ENCODE results near the gene ALOX12.
"Not testable (repeated sequence)": the region's sequence is repeated elsewhere in the genome, so short reads cannot be mapped to it uniquely, and the experiment has no call there.

Gene ALOX12

GRCh38 chr17:6981426-6981825 is 14.4 kb upstream of the ALOX12 start:
- no peak overlapping the region for H3K27ac ChIP-seq
- no peak overlapping the region for H3K4me3 ChIP-seq
- DNase-seq (ENCODE audit: low read depth, low spot score) = no peak
- H3K9me3 ChIP-seq (ENCODE audit: low read depth, low read length) = no peaks in the 10 kb centered on the region
- H3K9ac ChIP-seq (ENCODE audit: insufficient read length) = no peak overlapping the region
- no peaks in the 10 kb centered on the region for H3K36me3 ChIP-seq (ENCODE audit: insufficient read depth, low read length)
- TF ChIP-seq POLR2AphosphoS5 (IDR thresholded peaks at IDR 0.05; ENCODE audit: borderline replicate concordance, low read depth, low read length) (no peak), EZH2 (IDR thresholded peaks at IDR 0.05) (no peak), FOXP2 (optimal IDR thresholded peaks at IDR 0.05; ENCODE audit: control extremely low read depth, extremely low read length, insufficient read depth) (no peak)

GRCh38 chr17:6985266-6985665 is 10.6 kb upstream of the ALOX12 start:
- Histone ChIP-seq H3K27ac (no peak overlapping the region), H3K9ac (ENCODE audit: insufficient read length) (no peak overlapping the region), H3K36me3 (ENCODE audit: insufficient read depth, low read length) (no peaks in the 10 kb centered on the region), H3K9me3 (ENCODE audit: low read depth, low read length) (no peaks in the 10 kb centered on the region), H3K4me3 (no peak overlapping the region)
- DNase-seq (ENCODE audit: low read depth, low spot score) = no peak
- TF ChIP-seq FOXP2 (optimal IDR thresholded peaks at IDR 0.05; ENCODE audit: control extremely low read depth, extremely low read length, insufficient read depth) (no peak), EZH2 (IDR thresholded peaks at IDR 0.05) (no peak), POLR2AphosphoS5 (IDR thresholded peaks at IDR 0.05; ENCODE audit: borderline replicate concordance, low read depth, low read length) (no peak)

- TF ChIP-seq FOXP2 (optimal IDR thresholded peaks at IDR 0.05; ENCODE audit: control extremely low read depth, extremely low read length, insufficient read depth) (no peak), POLR2AphosphoS5 (IDR thresholded peaks at IDR 0.05; ENCODE audit: borderline replicate concordance, low read depth, low read length) (no peak), EZH2 (IDR thresholded peaks at IDR 0.05) (no peak)
- Histone ChIP-seq H3K9me3 (ENCODE audit: low read depth, low read length) (no peaks in the 10 kb centered on the region), H3K27ac (no peak overlapping the region), H3K4me3 (no peak overlapping the region), H3K36me3 (ENCODE audit: insufficient read depth, low read length) (no peaks in the 10 kb centered on the region), H3K9ac (ENCODE audit: insufficient read length) (no peak overlapping the region)
- DNase-seq (ENCODE audit: low read depth, low spot score) = no peak
These were observed 9.2 kb upstream of the ALOX12 start for GRCh38 chr17:6986676-6987075.

GRCh38 chr17:6989779-6990178 is 6.1 kb upstream of the ALOX12 start:
- H3K27ac ChIP-seq = no peak overlapping the region
- TF ChIP-seq FOXP2 (optimal IDR thresholded peaks at IDR 0.05; ENCODE audit: control extremely low read depth, extremely low read length, insufficient read depth) (no peak), POLR2AphosphoS5 (IDR thresholded peaks at IDR 0.05; ENCODE audit: borderline replicate concordance, low read depth, low read length) (no peak), EZH2 (IDR thresholded peaks at IDR 0.05) (no peak)
- no peaks in the 10 kb centered on the region for H3K36me3 ChIP-seq (ENCODE audit: insufficient read depth, low read length)
- H3K9me3 ChIP-seq (ENCODE audit: low read depth, low read length) = no peaks in the 10 kb centered on the region
- DNase-seq (ENCODE audit: low read depth, low spot score) = no peak
- no peak overlapping the region for H3K9ac ChIP-seq (ENCODE audit: insufficient read length)
- H3K4me3 ChIP-seq = no peak overlapping the region

GRCh38 chr17:6993613-6994056 is 2.2 kb upstream of the ALOX12 start:
- H3K27ac ChIP-seq; H3K4me3 ChIP-seq; H3K9me3 ChIP-seq (ENCODE audit: low read depth, low read length): not testable (repeated sequence)

GRCh38 chr17:6994118-6994598 is 1.7 kb upstream of the ALOX12 start:
- H3K9ac ChIP-seq (ENCODE audit: insufficient read length) = no peak overlapping the region
- no peaks in the 10 kb centered on the region for H3K36me3 ChIP-seq (ENCODE audit: insufficient read depth, low read length)
- DNase-seq (ENCODE audit: low read depth, low spot score) = no peak
- H3K4me3 ChIP-seq = no peak overlapping the region
- TF ChIP-seq EZH2 (IDR thresholded peaks at IDR 0.05) (no peak), FOXP2 (optimal IDR thresholded peaks at IDR 0.05; ENCODE audit: control extremely low read depth, extremely low read length, insufficient read depth) (no peak), POLR2AphosphoS5 (IDR thresholded peaks at IDR 0.05; ENCODE audit: borderline replicate concordance, low read depth, low read length) (no peak)
- H3K9me3 ChIP-seq (ENCODE audit: low read depth, low read length) = no peaks in the 10 kb centered on the region
- H3K27ac ChIP-seq = no peak overlapping the region

More at GRCh38 chr17:6993613-6994056, 2.2 kb upstream of the ALOX12 start:
- DNase-seq (ENCODE audit: low read depth, low spot score); H3K9ac ChIP-seq (ENCODE audit: insufficient read length); H3K36me3 ChIP-seq (ENCODE audit: insufficient read depth, low read length): not testable (repeated sequence)

- TF ChIP-seq EZH2 (IDR thresholded peaks at IDR 0.05) (no peak), FOXP2 (optimal IDR thresholded peaks at IDR 0.05; ENCODE audit: control extremely low read depth, extremely low read length, insufficient read depth) (no peak), POLR2AphosphoS5 (IDR thresholded peaks at IDR 0.05; ENCODE audit: borderline replicate concordance, low read depth, low read length) (no peak)
- no peak overlapping the region for H3K27ac ChIP-seq
- no peak overlapping the region for H3K4me3 ChIP-seq
- H3K36me3 ChIP-seq (ENCODE audit: insufficient read depth, low read length) = no peaks in the 10 kb centered on the region
- no peak overlapping the region for H3K9ac ChIP-seq (ENCODE audit: insufficient read length)
- DNase-seq (ENCODE audit: low read depth, low spot score) = no peak
- H3K9me3 ChIP-seq (ENCODE audit: low read depth, low read length) = no peaks in the 10 kb centered on the region
These were observed 1.1 kb upstream of the ALOX12 start for GRCh38 chr17:6994666-6995256.

GRCh38 chr17:6996256-6997011 is 585 bp downstream of the ALOX12 start:
- Histone ChIP-seq H3K27ac (no peak overlapping the region), H3K9me3 (ENCODE audit: low read depth, low read length) (no peaks in the 10 kb centered on the region), H3K4me3 (no peak overlapping the region), H3K36me3 (ENCODE audit: insufficient read depth, low read length) (peaks cover under 1% of the 10 kb centered on the region; the same call in 1 of the 2 replicates), H3K9ac (ENCODE audit: insufficient read length) (no peak overlapping the region)
- no peak for DNase-seq (ENCODE audit: low read depth, low spot score)
- TF ChIP-seq EZH2 (IDR thresholded peaks at IDR 0.05) = no peak
- TF ChIP-seq FOXP2 (optimal IDR thresholded peaks at IDR 0.05; ENCODE audit: control extremely low read depth, extremely low read length, insufficient read depth) = no peak
- no peak for TF ChIP-seq POLR2AphosphoS5 (IDR thresholded peaks at IDR 0.05; ENCODE audit: borderline replicate concordance, low read depth, low read length)
